ENCODE results near the gene VCPKMT. TPM values are rescaled to one million over a fixed set of nuclear protein-coding genes. Genes with fewer than 3 reads are reported as not detected.

The VCPKMT gene
- total RNA-seq, 1 donor from 2014 or later = 13.0 TPM

DNA sequence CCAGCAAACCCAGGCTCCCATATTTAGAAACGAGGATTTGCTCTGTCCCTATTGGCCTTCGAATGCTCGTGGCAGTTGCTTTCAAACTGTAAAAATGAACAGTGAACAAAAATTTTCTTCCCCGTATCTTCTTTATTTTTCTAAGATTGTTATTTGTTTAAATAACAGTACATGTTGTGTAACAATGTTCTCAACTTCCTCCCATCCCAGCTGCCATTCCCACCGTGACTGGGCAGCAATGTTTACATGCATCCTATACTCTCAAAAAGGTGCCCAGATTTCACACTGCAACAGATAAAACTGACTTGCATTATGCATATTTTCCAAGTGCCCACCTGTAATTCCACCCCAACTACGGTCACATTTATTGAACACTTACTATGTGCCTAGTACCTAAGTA, 12.8 kb downstream of the VCPKMT start:
- Mint-ChIP-seq H3K27ac (ENCODE audit: unreplicated experiment) (no peak overlapping the region), H3K36me3 (ENCODE audit: low read depth) (no peaks in the 10 kb centered on the region), H3K27me3 (ENCODE audit: low read depth) (no peaks in the 10 kb centered on the region), H3K4me3 (no peak overlapping the region), H3K4me1 (no peaks in the 10 kb centered on the region), H3K9me3 (no peaks in the 10 kb centered on the region)
- TF ChIP-seq CTCF (conservative IDR thresholded peaks at IDR 0.05) = no peak
- no peak for DNase-seq (ENCODE audit: low read depth, low spot score)

DNA sequence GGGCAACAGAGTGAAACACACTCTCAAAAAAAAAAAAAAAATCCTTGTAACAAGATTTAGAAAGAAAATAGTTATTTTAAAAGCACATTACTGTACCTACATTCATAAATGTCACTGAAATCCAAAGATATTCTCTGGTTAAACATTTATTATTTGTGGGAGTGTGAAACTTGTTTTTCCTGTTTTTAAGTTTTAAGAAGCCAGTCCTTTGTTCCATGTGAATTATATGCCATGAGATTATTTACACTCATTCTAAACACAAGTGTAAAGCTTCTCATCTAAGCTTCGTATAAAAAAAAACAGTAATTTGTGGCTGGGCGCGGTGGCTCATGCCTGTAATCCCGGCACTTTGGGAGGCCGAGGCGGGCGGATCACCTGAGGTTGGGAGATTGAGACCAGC, 15.0 kb downstream of the VCPKMT start:
- Mint-ChIP-seq H3K27ac (ENCODE audit: unreplicated experiment) (no peak overlapping the region), H3K9me3 (no peaks in the 10 kb centered on the region), H3K27me3 (ENCODE audit: low read depth) (no peaks in the 10 kb centered on the region), H3K4me1 (no peaks in the 10 kb centered on the region), H3K36me3 (ENCODE audit: low read depth) (no peaks in the 10 kb centered on the region), H3K4me3 (no peak overlapping the region)
- no peak for DNase-seq (ENCODE audit: low read depth, low spot score)
- no peak for TF ChIP-seq CTCF (conservative IDR thresholded peaks at IDR 0.05)

DNA sequence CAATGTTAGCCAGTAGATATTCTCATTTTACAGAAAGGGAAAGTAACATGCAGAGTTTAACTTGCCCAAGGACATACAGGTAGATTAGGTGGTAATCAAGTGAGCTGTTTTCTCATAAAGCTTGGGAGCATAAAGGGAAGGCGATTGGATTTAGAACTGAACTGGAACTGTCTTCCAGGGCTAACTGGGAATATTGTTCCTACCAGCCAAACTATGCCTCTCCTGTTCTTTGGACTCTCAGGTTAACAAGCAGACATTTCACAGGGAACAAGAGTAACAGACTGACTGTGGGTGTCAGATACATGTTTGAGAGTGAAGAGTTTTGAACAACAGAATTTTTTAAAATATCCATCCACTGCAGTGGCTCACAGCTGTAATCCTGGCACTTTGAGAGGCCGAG, 15.6 kb downstream of the VCPKMT start:
- no peak for TF ChIP-seq CTCF (conservative IDR thresholded peaks at IDR 0.05)
- H3K36me3 Mint-ChIP-seq (ENCODE audit: low read depth) = peaks cover 1% of the 10 kb centered on the region
- H3K27ac Mint-ChIP-seq (ENCODE audit: unreplicated experiment) = no peak overlapping the region
- no peak overlapping the region for H3K4me3 Mint-ChIP-seq
- peaks cover under 1% of the 10 kb centered on the region for H3K9me3 Mint-ChIP-seq
- DNase-seq (ENCODE audit: low read depth, low spot score) = no peak
- H3K4me1 Mint-ChIP-seq = no peaks in the 10 kb centered on the region
- no peaks in the 10 kb centered on the region for H3K27me3 Mint-ChIP-seq (ENCODE audit: low read depth)

DNA sequence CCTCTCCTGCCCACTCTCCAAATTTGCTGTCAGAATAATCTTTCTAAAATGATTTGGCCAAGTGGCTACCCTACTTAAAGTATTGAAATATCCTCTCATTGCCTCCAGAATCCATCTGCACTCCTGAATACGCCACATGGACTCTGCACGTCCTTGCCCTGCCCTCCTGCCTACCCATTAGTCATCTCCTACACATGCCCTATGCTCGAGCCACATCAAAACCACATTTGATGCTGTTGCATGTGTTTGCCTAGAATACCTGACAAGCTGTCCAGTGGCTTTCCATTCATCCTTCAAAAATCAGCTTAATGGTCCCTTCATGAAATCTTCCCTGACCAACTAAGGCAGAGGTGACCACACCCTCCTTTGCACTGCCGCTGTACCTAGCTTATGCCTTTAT, 17.0 kb downstream of the VCPKMT start:
- H3K9me3 Mint-ChIP-seq = peaks cover 2% of the 10 kb centered on the region
- no peak for DNase-seq (ENCODE audit: low read depth, low spot score)
- no peak overlapping the region for H3K27ac Mint-ChIP-seq (ENCODE audit: unreplicated experiment)
- peaks cover 3% of the 10 kb centered on the region for H3K36me3 Mint-ChIP-seq (ENCODE audit: low read depth)
- H3K4me3 Mint-ChIP-seq = no peak overlapping the region
- no peaks in the 10 kb centered on the region for H3K27me3 Mint-ChIP-seq (ENCODE audit: low read depth)
- TF ChIP-seq CTCF (conservative IDR thresholded peaks at IDR 0.05) = no peak
- no peaks in the 10 kb centered on the region for H3K4me1 Mint-ChIP-seq

DNA sequence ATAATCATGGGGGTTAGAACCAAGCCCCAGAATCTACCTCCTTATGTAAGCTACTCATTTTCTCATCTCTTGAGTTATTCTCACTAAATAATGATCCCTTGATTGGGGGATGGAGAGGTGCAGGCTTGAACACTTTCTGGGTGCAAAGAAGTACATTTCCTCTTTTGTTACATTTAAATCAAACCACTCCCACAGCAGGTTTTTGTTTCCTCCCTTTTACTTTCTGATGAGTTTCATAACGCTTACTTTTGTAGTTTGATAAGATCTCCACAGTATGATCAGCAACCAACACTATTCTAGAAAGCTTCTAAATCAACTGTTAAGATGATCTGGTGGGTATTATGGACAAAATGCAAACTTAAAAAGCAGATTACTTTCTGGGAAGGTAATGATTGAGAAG, 20.5 kb downstream of the VCPKMT start:
- H3K27me3 Mint-ChIP-seq (ENCODE audit: low read depth) = no peaks in the 10 kb centered on the region
- no peak for TF ChIP-seq CTCF (conservative IDR thresholded peaks at IDR 0.05)
- no peak overlapping the region for H3K4me3 Mint-ChIP-seq
- no peak overlapping the region for H3K27ac Mint-ChIP-seq (ENCODE audit: unreplicated experiment)
- no peaks in the 10 kb centered on the region for H3K4me1 Mint-ChIP-seq
- H3K36me3 Mint-ChIP-seq (ENCODE audit: low read depth) = peaks cover 3% of the 10 kb centered on the region
- DNase-seq (ENCODE audit: low read depth, low spot score) = no peak
- peaks cover 2% of the 10 kb centered on the region for H3K9me3 Mint-ChIP-seq

Measured in neural crest cell (in vitro differentiated cells).